H1 (cell line): ENCODE results near the gene MPPED1. TPM values are rescaled to one million over a fixed set of nuclear protein-coding genes. Genes with fewer than 3 reads are reported as not detected.

Source experiments
- CTCF ChIA-PET: fragments of 300-600 bp; sonication (Branson Sonifier 250); formaldehyde crosslinking; loops from one replicate; lab custom pipeline; 2021; ENCODE audit not compliant: partially characterized antibody; lab: Charles Lee
- POLR2A ChIA-PET: fragments of 300-600 bp; sonication (Branson Sonifier 250); formaldehyde crosslinking; loops from one replicate; lab custom pipeline; 2021; ENCODE audit warnings: inconsistent platforms; ENCODE audit not compliant: partially characterized antibody; lab: Charles Lee
- DNase-seq, 2 experiments: peaks; one replicate each; pipeline versions ENCODE4 v3.0.0 to v3.0.0-alpha.2; 2010 to 2022; ENCODE audit warnings: low spot score in 2 of 2, low read depth in 1 of 2, mixed read lengths in 1 of 2
- FAIRE-seq: peaks from 2 replicates; lab custom pipeline; 2011; peaks lifted over from hg19 to GRCh38; lab: Jason Lieb, UNC
- H2AFZ ChIP-seq: 2 replicates; pipeline ENCODE4 v1.8.1; 2012; ENCODE audit warnings: low read length, inconsistent platforms
- H2AK5ac ChIP-seq: 2 replicates; pipeline ENCODE4 v1.6.1; 2013; ENCODE audit warnings: low read depth, low read length
- H2BK120ac ChIP-seq: replicated peaks from 2 replicates; pipeline ENCODE3; 2013; ENCODE audit warnings: low read depth, low read length, inconsistent platforms
- H2BK12ac ChIP-seq: 2 replicates; pipeline ENCODE4 v1.6.1; 2013; ENCODE audit warnings: low read depth, low read length
- H2BK15ac ChIP-seq: 2 replicates; pipeline ENCODE4 v1.6.1; 2013; ENCODE audit warnings: low read length
- H2BK20ac ChIP-seq: 2 replicates; pipeline ENCODE4 v1.6.1; 2013; ENCODE audit warnings: low read length
- H2BK5ac ChIP-seq: 2 replicates; pipeline ENCODE4 v1.6.1; 2013; ENCODE audit warnings: low read depth, low read length
- H3K14ac ChIP-seq: 2 replicates; pipeline ENCODE4 v1.6.1; 2013; ENCODE audit warnings: inconsistent platforms; ENCODE audit not compliant: insufficient read length
- H3K18ac ChIP-seq: 2 replicates; pipeline ENCODE4 v1.6.1; 2013; ENCODE audit warnings: low read length; ENCODE audit errors: extremely low read depth
- H3K23ac ChIP-seq: 2 replicates; pipeline ENCODE4 v1.6.1; 2013; ENCODE audit warnings: inconsistent platforms; ENCODE audit not compliant: insufficient read length
- H3K23me2 ChIP-seq: 2 replicates; pipeline ENCODE4 v1.6.1; 2013; ENCODE audit warnings: low read depth, low read length
- H3K27ac ChIP-seq: 2 replicates; pipeline ENCODE4 v1.6.1; 2011; ENCODE audit warnings: low read depth, low read length, inconsistent platforms
- H3K27me3 ChIP-seq, 4 experiments: replicated peaks in 1 of 4; 1 replicate in 1 of 4; 2 replicates in 3 of 4; pipeline versions ENCODE4 v1.6.1 to v1.8.1; 2011 to 2013; ENCODE audit warnings: low read length in 3 of 4, mild to moderate bottlenecking in 3 of 4, inconsistent platforms in 2 of 4, mixed read lengths in 2 of 4, moderate library complexity in 1 of 4; ENCODE audit not compliant: control insufficient read depth in 3 of 4, insufficient read depth in 3 of 4; ENCODE audit errors: extremely low read depth in 1 of 4
- H3K36me3 ChIP-seq, 4 experiments: 2 replicates each; pipeline versions ENCODE4 v1.6.1 to v1.8.1; 2011 to 2013; ENCODE audit warnings: mild to moderate bottlenecking in 4 of 4, low read length in 3 of 4, moderate library complexity in 2 of 4, control low read depth in 1 of 4, inconsistent platforms in 1 of 4; ENCODE audit not compliant: insufficient read depth in 4 of 4, control insufficient read depth in 2 of 4
- H3K4ac ChIP-seq: replicated peaks from 2 replicates; pipeline ENCODE3; 2013; ENCODE audit warnings: low read length, low read depth, mixed read lengths, inconsistent platforms; ENCODE audit not compliant: insufficient read length
- H3K4me1 ChIP-seq, 4 experiments: replicated peaks in 1 of 4; 1 replicate in 1 of 4; 2 replicates in 3 of 4; pipeline versions ENCODE4 v1.6.1 to v1.8.1; 2011 to 2013; ENCODE audit warnings: low read length in 3 of 4, inconsistent platforms in 2 of 4, mixed read lengths in 1 of 4; ENCODE audit not compliant: insufficient read depth in 4 of 4, control insufficient read depth in 3 of 4
- H3K4me2 ChIP-seq, 2 experiments: 2 replicates each; pipeline versions ENCODE4 v1.6.1 to v1.8.1; 2011 to 2013; ENCODE audit warnings: low read depth in 2 of 2, low read length in 2 of 2, control low read depth in 1 of 2, inconsistent platforms in 1 of 2, mild to moderate bottlenecking in 1 of 2; ENCODE audit not compliant: insufficient read depth in 1 of 2
- H3K4me3 ChIP-seq, 4 experiments: fragments of 200-600, 300-600 bp in 1 of 4; sonication (generic), shearing (Covaris generic), sonication (Bioruptor Twin) in 1 of 4; 2 replicates each; pipeline versions ENCODE4 v1.5.1 to v1.8.1; 2011 to 2016; ENCODE audit warnings: low read length in 4 of 4, low read depth in 3 of 4, control low read depth in 2 of 4, inconsistent platforms in 2 of 4, mild to moderate bottlenecking in 2 of 4, mixed read lengths in 1 of 4, moderate library complexity in 1 of 4; ENCODE audit not compliant: insufficient read depth in 2 of 4; ENCODE audit errors: extremely low read depth in 1 of 4
- H3K56ac ChIP-seq: replicated peaks from 2 replicates; pipeline ENCODE3; 2013; ENCODE audit warnings: low read depth, mild to moderate bottlenecking, mixed read lengths, low read length, inconsistent platforms; ENCODE audit not compliant: insufficient read length
- H3K79me1 ChIP-seq: 2 replicates; pipeline ENCODE4 v1.6.1; 2013; ENCODE audit warnings: low read depth, low read length, control low read depth
- H3K79me2 ChIP-seq, 2 experiments: 2 replicates each; pipeline versions ENCODE4 v1.6.1 to v1.8.1; 2012 to 2013; ENCODE audit warnings: low read length in 2 of 2, mild to moderate bottlenecking in 2 of 2, inconsistent platforms in 1 of 2; ENCODE audit not compliant: insufficient read depth in 2 of 2, control insufficient read depth in 1 of 2
- H3K9ac ChIP-seq, 4 experiments: replicated peaks in 1 of 4; 1 replicate in 1 of 4; 2 replicates in 3 of 4; pipeline versions ENCODE4 v1.6.1 to v1.8.1; 2011 to 2013; ENCODE audit warnings: low read depth in 3 of 4, low read length in 3 of 4, control low read depth in 2 of 4, mild to moderate bottlenecking in 2 of 4, moderate library complexity in 2 of 4, inconsistent platforms in 1 of 4; ENCODE audit errors: extremely low read depth in 1 of 4
- H3K9me3 ChIP-seq, 2 experiments: 2 replicates each; pipeline versions ENCODE4 v1.6.1 to v1.8.1; 2012 to 2013; ENCODE audit warnings: mild to moderate bottlenecking in 2 of 2, moderate library complexity in 2 of 2, control low read depth in 1 of 2, inconsistent platforms in 1 of 2, low read depth in 1 of 2, low read length in 1 of 2, mixed read lengths in 1 of 2; ENCODE audit not compliant: insufficient read depth in 2 of 2
- H4K20me1 ChIP-seq, 2 experiments: replicated peaks in 1 of 2; 2 replicates each; pipeline versions ENCODE3 to v1.8.1; 2011 to 2013; ENCODE audit warnings: inconsistent platforms in 2 of 2, low read length in 2 of 2, mild to moderate bottlenecking in 1 of 2; ENCODE audit not compliant: insufficient read depth in 2 of 2, control insufficient read depth in 1 of 2
- H4K5ac ChIP-seq: 2 replicates; pipeline ENCODE4 v1.6.1; 2013; ENCODE audit warnings: low read length, low read depth, mixed read lengths, inconsistent platforms; ENCODE audit not compliant: insufficient read length
- H4K8ac ChIP-seq: 2 replicates; pipeline ENCODE4 v1.8.0; 2013; ENCODE audit warnings: mild to moderate bottlenecking, moderate library complexity, low read length, inconsistent platforms; ENCODE audit not compliant: insufficient read depth; ENCODE audit errors: extremely low read depth
- H4K91ac ChIP-seq: replicated peaks from 2 replicates; pipeline ENCODE3; 2013; ENCODE audit warnings: low read length, mixed read lengths, inconsistent platforms; ENCODE audit not compliant: insufficient read length
- BACH1 ChIP-seq: IDR thresholded peaks from 2 replicates; pipeline ENCODE4 v1.6.1; 2012; ENCODE audit warnings: low read length, improper control_type of control experiment
- CBX5 ChIP-seq: fragments of 300-800, 300-1000 bp; sonication (generic); IDR thresholded peaks from 2 replicates; pipeline ENCODE4 v1.7.1; 2016; ENCODE audit warnings: antibody characterized with exemption, low read length, low read depth
- E2F6 ChIP-seq: IDR thresholded peaks from 2 replicates; pipeline ENCODE4 v1.6.1; 2012; ENCODE audit warnings: inconsistent platforms
- PHF8 ChIP-seq: fragments of 200-600 bp; sonication (generic); conservative IDR thresholded peaks from 2 replicates; pipeline ENCODE4 v1.7.1; 2012; ENCODE audit warnings: low read depth, mild to moderate bottlenecking, inconsistent platforms, low read length, moderate library complexity
- POLR2AphosphoS5 ChIP-seq: IDR thresholded peaks from 2 replicates; pipeline ENCODE4 v1.6.1; 2011; ENCODE audit warnings: low read depth, low read length
- RNF2 ChIP-seq: fragments of 200-900, 300-1000 bp; sonication (generic); IDR thresholded peaks from 2 replicates; pipeline ENCODE4 v1.7.1; 2016; ENCODE audit warnings: borderline replicate concordance, low read depth, mild to moderate bottlenecking, antibody characterized with exemption, low read length; ENCODE audit not compliant: poor library complexity, severe bottlenecking; ENCODE audit errors: missing control alignments
- SIX5 ChIP-seq: IDR thresholded peaks from 2 replicates; pipeline ENCODE4 v1.6.1; 2011; ENCODE audit warnings: mild to moderate bottlenecking, low read depth, low read length
- TAF7 ChIP-seq: optimal IDR thresholded peaks from 2 replicates; pipeline ENCODE3; 2011; ENCODE audit warnings: low read depth, mild to moderate bottlenecking, inconsistent platforms, low read length, moderate library complexity, borderline replicate concordance
- YY1 ChIP-seq: IDR thresholded peaks from 2 replicates; pipeline ENCODE4 v1.6.1; 2011; ENCODE audit warnings: low read depth, mild to moderate bottlenecking, low read length
- WGBS, 2 experiments: shearing (Covaris generic) in 1 of 2; methylation state at CpG; one replicate each; pipeline versions ENCODE4 v1.1.6 to v1.1.7; 2013 to 2015; ENCODE audit warnings: low lambda C conversion rate in 2 of 2, mixed read lengths in 2 of 2, inconsistent platforms in 1 of 2, low coverage in 1 of 2, missing lambda C conversion rate in 1 of 2; ENCODE audit not compliant: insufficient replicate concordance in 2 of 2, insufficient coverage in 1 of 2, insufficient read length in 1 of 2; ENCODE audit errors: extremely low coverage in 1 of 2, missing lambda C conversion rate in 1 of 2; 5-methylcytosine and 5-hydroxymethylcytosine counted together
- polyA plus RNA-seq, 7 experiments: library from polyadenylated mRNA; depleted of rRNA in 3 of 7; stranded (reverse) in 5 of 7; unstranded in 2 of 7; fragments of >200 nt in 5 of 7; fragments of 200-250 nt in 2 of 7; gene quantifications; 1 replicate in 5 of 7; 2 replicates in 1 of 7; 4 replicates in 1 of 7; pipeline versions ENCODE4 v1.2.1 to v1.2.3, GENCODE V29; 2011 to 2013; ENCODE audit warnings: missing spikeins in 2 of 7, mixed read lengths in 2 of 7
- total RNA-seq: library from RNA; stranded (reverse); fragmentation: NEBNext Ultra II Directional; extraction: Animal tissue kit (Norgen Biotek cat#: 25700); gene quantifications from 2 replicates; pipeline ENCODE4 v1.2.1, GENCODE V29; 2021

Gene MPPED1
- total and polyA plus RNA-seq, 2 of the 8 experiments (the other 6 are each of a cell fraction or from before 2014, with no cell fraction given) = 0.29 to 0.37 TPM

GRCh38 chr22:43428005-43428485 is 16.2 kb downstream of the MPPED1 start:
- TF ChIP-seq POLR2AphosphoS5 = no peak
- no peak for TF ChIP-seq BACH1
- no peak for TF ChIP-seq PHF8
- TF ChIP-seq E2F6 = 0 out of 2 replicates have a peak, but pooled peaks have one; percentile 21
- TF ChIP-seq TAF7 = no peak
- no peak for TF ChIP-seq CBX5
- no peak for TF ChIP-seq RNF2
- no peak for TF ChIP-seq YY1
- TF ChIP-seq SIX5 = no peak
- H4K5ac ChIP-seq = no peak overlapping the region
- DNase-seq = no peak
- H3K27ac ChIP-seq = no peak overlapping the region
- no peak for FAIRE-seq
- no peak overlapping the region for H3K4ac ChIP-seq
- no peaks in the 10 kb centered on the region; a peak in 1 of 7 replicates for H3K27me3 ChIP-seq
- H2AK5ac ChIP-seq = no peak overlapping the region
- H2BK15ac ChIP-seq = no peak overlapping the region
- no peaks in the 10 kb centered on the region for H3K9me3 ChIP-seq
- no peak overlapping the region for H2BK120ac ChIP-seq
- H3K9ac ChIP-seq = no peak overlapping the region
- no peak overlapping the region for H4K91ac ChIP-seq
- H4K20me1 ChIP-seq = no peaks in the 10 kb centered on the region
- H3K79me1 ChIP-seq = no peaks in the 10 kb centered on the region
- CTCF ChIA-PET = interaction anchor here (0.5 to 3.4 kb wide), 25 partner anchors 9 to 314 kb away, joined by 3 to 14 read pairs (median 4); no protein-coding TSS in a partner anchor
- 86% methylated on average over 9 of the region's 10 CpGs; no CpG with 5 or more reads in 1 of the 2 experiments for WGBS, 2 experiments
- no peak overlapping the region for H4K8ac ChIP-seq
- H3K18ac ChIP-seq = no peak overlapping the region
- no peak overlapping the region for H3K4me3 ChIP-seq
- no peak overlapping the region for H3K56ac ChIP-seq
- H3K4me1 ChIP-seq = peaks cover 0 to 3% (median 0%) of the 10 kb centered on the region in 4 experiments; a peak in 2 of 7 replicates
- H3K14ac ChIP-seq = no peak overlapping the region
- no peak overlapping the region for H2BK20ac ChIP-seq
- no peak overlapping the region for H2AFZ ChIP-seq
- H3K23ac ChIP-seq = no peak overlapping the region
- H3K36me3 ChIP-seq = no peaks in the 10 kb centered on the region
- H3K79me2 ChIP-seq = no peaks in the 10 kb centered on the region
- H2BK12ac ChIP-seq = no peak overlapping the region
- H2BK5ac ChIP-seq = no peak overlapping the region
- H3K4me2 ChIP-seq = no peak overlapping the region
- no peaks in the 10 kb centered on the region for H3K23me2 ChIP-seq
- POLR2A ChIA-PET = no interaction called here
